Heart right ventricle (tissue), 16 donors: ENCODE data around the gene TMEM127. TPM values are rescaled to one million over a fixed set of nuclear protein-coding genes. Genes with fewer than 3 reads are reported as not detected.

Source experiments
- ATAC-seq, 8 donors: fragments of 200-7000 bp; cut with Tn5 transposase; one replicate each; pipeline ENCODE4 v1.9.1; 2020; ENCODE audit warnings: mild to moderate bottlenecking in 8 of 8, moderate library complexity in 8 of 8, moderate number of reproducible peaks in 1 of 8
- DNase-seq, 2 donors: peaks; one replicate each; pipeline ENCODE4 v3.0.0-alpha.2; 2020
- H3K27ac ChIP-seq, 10 donors: fragments of 200-600 bp; sonication (generic) in 2 of 10; one replicate each; pipeline versions ENCODE4 v1.5.0 to v1.8.0; 2020 to 2022; ENCODE audit warnings: mild to moderate bottlenecking in 3 of 10
- H3K27me3 ChIP-seq, 7 donors: fragments of 200-600 bp; one replicate each; pipeline ENCODE4 v1.8.0; 2021 to 2022; ENCODE audit warnings: mild to moderate bottlenecking in 2 of 7
- H3K36me3 ChIP-seq, 9 donors: fragments of 200-600 bp; sonication (generic) in 1 of 9; one replicate each; pipeline versions ENCODE4 v1.5.0 to v1.8.0; 2020 to 2022; ENCODE audit warnings: mild to moderate bottlenecking in 2 of 9
- H3K4me1 ChIP-seq, 9 donors: fragments of 200-600 bp; sonication (generic) in 1 of 9; one replicate each; pipeline versions ENCODE4 v1.5.0 to v1.8.0; 2020 to 2022; ENCODE audit warnings: mild to moderate bottlenecking in 4 of 9
- H3K4me3 ChIP-seq, 10 donors: fragments of 200-600 bp; sonication (generic) in 2 of 10; one replicate each; pipeline versions ENCODE4 v1.5.0 to v1.8.0; 2020 to 2022; ENCODE audit warnings: mild to moderate bottlenecking in 7 of 10, moderate library complexity in 2 of 10
- H3K9me3 ChIP-seq, 11 donors: fragments of 200-600 bp in 10 of 11; sonication (generic) in 2 of 11; one replicate each; pipeline versions ENCODE4 v1.5.0 to v1.8.0; 2013 to 2022; ENCODE audit warnings: mild to moderate bottlenecking in 2 of 11, control low read depth in 1 of 11, moderate library complexity in 1 of 11
- WGBS, 2 donors: extraction: QIAGEN DNeasy Blood & Tissue Kit; methylation state at CpG; one replicate each; pipeline ENCODE4 v1.1.7; 2013; ENCODE audit warnings: inconsistent platforms in 1 of 2; 5-methylcytosine and 5-hydroxymethylcytosine counted together
- intact Hi-C, 10 donors: fragments of 100-400 bp; cut with DNase I; formaldehyde crosslinking; loops; one replicate each; pipeline versions ENCODE4 v1.11.1 to v1.14.2; 2022
- polyA plus RNA-seq, 2 donors: library from polyadenylated mRNA; stranded (reverse); fragments of 200-250 nt; gene quantifications; one replicate each; pipeline ENCODE4 v1.2.3, GENCODE V29; 2013
- total RNA-seq, 10 donors: library from RNA; stranded (reverse); fragmentation: NEBNext Ultra II Directional in 3 of 10; extraction: Animal tissue kit (Norgen Biotek cat#: 25700) in 3 of 10; gene quantifications; one replicate each; pipeline versions ENCODE4 v1.2.1 to v1.2.4, GENCODE V29; 2021 to 2023
- TF ChIP-seq, protein P1 (sequence below), 9 donors: fragments of 200-600 bp; sonication (generic) in 2 of 9; IDR thresholded peaks; one replicate each; pipeline versions ENCODE4 v1.5.0 to v1.8.0; 2021 to 2022; ENCODE audit warnings: antibody characterized with exemption in 9 of 9, mild to moderate bottlenecking in 5 of 9, moderate library complexity in 1 of 9
- donor health status: Arrhythmogenic right ventricular cardiomyopathy.
- donor health status: ischemic (EF 13 %, LVEDD 7.1; RV severe dilation, severe dysfunction).
- donor health status: healthy with polysubstance abuse.
- donor health status: DM: no; HTN: yes; CAD: no.
- donor health status: DM: no; HTN: no; CAD: no.
- donor health status: ischemic (EF 25% LVEDD 6.9; RV normal size, moderate dysfunction).
- donor health status: ischemic (EF 25% LVEDD 5.7; RV mildly dilated, moderate dysfunction).
- donor health status: healthy.
- donor health status: DM: yes; HTN: yes; CAD: no.
- donor health status: Ischemic cardiomyopathy.
- donor health status: ischemic (EF 35%, LVEDD 5.7; RV mildly dilated, moderate dysfunction).
- donor health status: nonischemic (EF 11% LVEDD 7.7; RV severe dilation, severe dysfunction).
- donor health status: DM: yes; HTN: yes; CAD: no.
- donor health status: PGD.
- donor health status: ischemic (EF 29% LVEDD 5.4; RV normal size, mild dysfunction).
- donor health status: nonischemic (EF 23%, LVEDD 6.1; RV moderate dilation, normal function).

Gene TMEM127
- total and polyA plus RNA-seq, 12 donors = 15.2 to 113 (median 88.3) TPM

DNA sequence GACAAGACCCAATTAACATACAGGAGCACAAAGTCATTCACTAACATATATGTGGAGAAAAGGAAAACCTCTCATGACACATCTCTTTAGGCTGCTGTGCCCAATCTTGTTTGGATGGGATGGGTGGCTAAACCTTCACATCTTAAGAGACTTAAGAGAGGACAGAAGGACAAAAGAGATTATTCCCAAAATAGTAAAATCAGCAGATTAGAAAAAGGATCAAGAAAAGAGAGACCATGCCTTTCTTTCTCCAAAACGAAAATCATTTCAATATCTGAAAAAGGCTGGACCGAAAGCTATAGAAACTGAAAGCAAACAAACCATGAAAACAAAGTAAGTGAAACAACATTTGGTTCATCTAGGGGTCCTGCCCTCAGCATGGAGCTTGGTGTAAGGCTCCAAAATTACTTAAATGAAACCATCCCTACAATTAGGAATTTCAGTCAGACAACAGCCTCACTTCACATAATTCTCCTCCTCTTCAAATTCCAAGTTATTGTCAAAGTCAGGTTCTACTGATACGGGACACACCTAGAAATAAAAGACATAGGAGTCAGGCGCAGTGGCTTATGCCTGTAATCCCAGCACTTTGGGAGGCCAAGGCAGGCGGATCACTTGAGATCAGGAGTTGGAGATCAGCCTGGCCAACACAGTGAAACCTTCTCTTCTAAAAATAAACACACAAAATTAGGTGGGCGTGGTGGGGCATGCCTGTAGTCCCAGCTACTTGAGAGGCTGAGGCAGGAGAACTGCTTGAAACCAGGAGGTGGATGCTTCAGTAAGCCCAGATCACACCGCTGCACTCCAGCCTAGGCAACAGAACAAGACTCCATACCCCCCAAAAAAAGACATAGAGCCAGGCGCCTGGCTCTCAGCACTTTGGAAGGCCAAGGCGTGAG lies 62.4 kb downstream of the TMEM127 start:
- ATAC-seq (no peak), DNase-seq (no peak)
- TF ChIP-seq, protein P1, sequence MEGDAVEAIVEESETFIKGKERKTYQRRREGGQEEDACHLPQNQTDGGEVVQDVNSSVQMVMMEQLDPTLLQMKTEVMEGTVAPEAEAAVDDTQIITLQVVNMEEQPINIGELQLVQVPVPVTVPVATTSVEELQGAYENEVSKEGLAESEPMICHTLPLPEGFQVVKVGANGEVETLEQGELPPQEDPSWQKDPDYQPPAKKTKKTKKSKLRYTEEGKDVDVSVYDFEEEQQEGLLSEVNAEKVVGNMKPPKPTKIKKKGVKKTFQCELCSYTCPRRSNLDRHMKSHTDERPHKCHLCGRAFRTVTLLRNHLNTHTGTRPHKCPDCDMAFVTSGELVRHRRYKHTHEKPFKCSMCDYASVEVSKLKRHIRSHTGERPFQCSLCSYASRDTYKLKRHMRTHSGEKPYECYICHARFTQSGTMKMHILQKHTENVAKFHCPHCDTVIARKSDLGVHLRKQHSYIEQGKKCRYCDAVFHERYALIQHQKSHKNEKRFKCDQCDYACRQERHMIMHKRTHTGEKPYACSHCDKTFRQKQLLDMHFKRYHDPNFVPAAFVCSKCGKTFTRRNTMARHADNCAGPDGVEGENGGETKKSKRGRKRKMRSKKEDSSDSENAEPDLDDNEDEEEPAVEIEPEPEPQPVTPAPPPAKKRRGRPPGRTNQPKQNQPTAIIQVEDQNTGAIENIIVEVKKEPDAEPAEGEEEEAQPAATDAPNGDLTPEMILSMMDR (IDR thresholded peaks at IDR 0.05) = no peak
- H3K4me3 ChIP-seq = peak overlapping the region in 4 of 10 donors; percentile 1 to 3 (median 2)
- no peaks in the 10 kb centered on the region for H3K27me3 ChIP-seq
- intact Hi-C loops = loop anchor here in 1 of 10 donors (10.0 kb wide), 1 partner anchor 61 kb away; the partner anchor contains the start of genes CIAO1 and TMEM127
- 71 to 73% methylated on average over 9 of the region's 9 CpGs for WGBS, 2 donors
- peak overlapping the region; percentile 19 to 78 (median 64) for H3K27ac ChIP-seq
- no peaks in the 10 kb centered on the region for H3K9me3 ChIP-seq
- H3K36me3 ChIP-seq = peaks cover 0 to 5% (median 0%) of the 10 kb centered on the region in 9 donors
- H3K4me1 ChIP-seq = peaks cover 18 to 95% (median 90%) of the 10 kb centered on the region in 9 donors

DNA sequence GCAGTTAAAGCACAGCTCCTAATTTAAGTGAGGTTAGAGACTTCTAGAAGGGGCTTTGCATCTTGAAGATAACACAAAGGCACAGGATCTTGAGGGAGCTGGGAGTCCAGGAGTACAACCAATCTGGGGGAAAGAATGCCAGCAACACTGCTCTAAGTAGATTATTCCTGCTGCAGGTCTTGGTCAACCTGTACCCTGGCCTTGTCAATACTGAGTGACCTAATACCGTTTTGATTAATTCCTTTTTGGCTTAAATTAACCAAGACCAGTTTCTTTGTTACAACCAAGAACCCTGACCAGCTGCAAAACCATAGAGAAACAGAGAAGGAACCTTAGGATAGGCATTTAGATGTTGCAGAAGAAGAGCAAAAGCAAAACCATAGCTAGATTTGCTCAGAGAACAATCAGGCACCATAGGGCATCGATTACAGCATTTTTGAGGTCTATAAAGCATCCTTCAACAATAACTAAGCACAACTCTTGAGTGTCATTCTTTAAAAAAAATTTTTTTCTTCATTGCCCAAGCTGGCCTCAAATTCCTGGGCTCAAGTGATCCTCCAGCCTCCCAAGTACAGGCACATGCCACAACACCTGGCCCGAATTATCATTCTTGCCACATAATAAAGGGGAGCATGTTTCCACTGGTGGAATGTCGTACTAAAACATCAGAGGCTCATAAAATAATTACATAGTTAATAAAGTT lies 63.5 kb downstream of the TMEM127 start:
- H3K27me3 ChIP-seq = no peaks in the 10 kb centered on the region
- ATAC-seq (no peak), DNase-seq (no peak)
- peak overlapping the region in 5 of 10 donors; percentile 17 to 78 (median 57) for H3K27ac ChIP-seq
- peaks cover 18 to 95% (median 91%) of the 10 kb centered on the region in 9 donors for H3K4me1 ChIP-seq
- TF ChIP-seq, protein P1 (IDR thresholded peaks at IDR 0.05) = no peak
- H3K36me3 ChIP-seq = peaks cover 0 to 5% (median 0%) of the 10 kb centered on the region in 9 donors
- no peaks in the 10 kb centered on the region for H3K9me3 ChIP-seq
- WGBS, 2 donors = 69 to 75% methylated on average over 4 of the region's 4 CpGs
- no peak overlapping the region for H3K4me3 ChIP-seq
- intact Hi-C loops = loop anchor here in 1 of 10 donors (10.0 kb wide), 1 partner anchor 62 kb away; the partner anchor contains the start of genes CIAO1 and TMEM127

- Histone ChIP-seq H3K9me3 (no peaks in the 10 kb centered on the region), H3K4me1 (peaks cover 18 to 92% (median 81%) of the 10 kb centered on the region in 9 donors), H3K36me3 (peaks cover 0 to 5% (median 0%) of the 10 kb centered on the region in 9 donors), H3K4me3 (no peak overlapping the region), H3K27ac (peak overlapping the region in 4 of 10 donors; percentile 21 to 78 (median 47)), H3K27me3 (no peaks in the 10 kb centered on the region)
- WGBS, 2 donors = 51 to 68% methylated on average over 5 of the region's 5 CpGs
- intact Hi-C loops = loop anchor here in 1 of 10 donors (10.0 kb wide), 1 partner anchor 63 kb away; the partner anchor contains the start of genes CIAO1 and TMEM127
- ATAC-seq = peak in 2 of 8 donors; percentile 12 to 29
- TF ChIP-seq, protein P1 (IDR thresholded peaks at IDR 0.05) = no peak
- no peak for DNase-seq
These were observed 64.5 kb downstream of the TMEM127 start for GRCh38 chr2:96201338-96201737.

GRCh38 chr2:96198921-96199320 lies 66.9 kb downstream of the TMEM127 start:
- intact Hi-C loops = loop anchor here in 1 of 10 donors (10.0 kb wide), 2 partner anchors 54 to 336 kb away; partner anchors contain the start of genes ARID5A and DUSP2
- 76 to 77% methylated on average over 2 of the region's 2 CpGs for WGBS, 2 donors

More at GRCh38 chr2:96198921-96199320, 66.9 kb downstream of the TMEM127 start:
- H3K4me3 ChIP-seq = no peak overlapping the region
- ATAC-seq (no peak), DNase-seq (no peak)
- H3K27me3 ChIP-seq = no peaks in the 10 kb centered on the region
- peaks cover 0 to 19% (median 10%) of the 10 kb centered on the region in 9 donors for H3K36me3 ChIP-seq
- H3K4me1 ChIP-seq = peaks cover 7 to 92% (median 60%) of the 10 kb centered on the region in 9 donors
- H3K27ac ChIP-seq = peak overlapping the region in 1 of 10 donors; percentile 78
- no peaks in the 10 kb centered on the region for H3K9me3 ChIP-seq
- TF ChIP-seq, protein P1 (IDR thresholded peaks at IDR 0.05) = no peak
